Prostate gland (tissue), 2 donors: ENCODE data around the gene TUBB. TPM values are rescaled to one million over a fixed set of nuclear protein-coding genes. Genes with fewer than 3 reads are reported as not detected.
A peak's percentile ranks its signal among the peaks of the same experiment; 100 is the strongest.

ENCODE experiments used
- DNase-seq: peaks from one replicate; pipeline ENCODE4 v3.0.0-alpha.2; 2019; ENCODE audit warnings: low spot score
- H3K27ac ChIP-seq, 2 donors: fragments of 200-600 bp; sonication (generic); 2 replicates each; pipeline ENCODE4 v1.5.1; 2017 to 2019
- H3K27me3 ChIP-seq: fragments of 200-600 bp; sonication (generic); replicated peaks from 2 replicates; pipeline ENCODE4 v1.5.1; 2019; ENCODE audit not compliant: insufficient read depth
- H3K36me3 ChIP-seq, 2 donors: fragments of 200-600 bp; sonication (generic); 1 replicate in 1 of 2; 2 replicates in 1 of 2; pipeline versions ENCODE4 v1.5.1 to v1.8.1; 2017 to 2019
- H3K4me1 ChIP-seq: fragments of 200-600 bp; sonication (generic); replicated peaks from 2 replicates; pipeline ENCODE4 v1.5.1; 2019
- H3K4me3 ChIP-seq, 2 donors: fragments of 200-600 bp; sonication (generic); 2 replicates each; pipeline ENCODE4 v1.5.1; 2017 to 2019
- H3K9me3 ChIP-seq: fragments of 200-600 bp; sonication (generic); 2 replicates; pipeline ENCODE4 v1.5.1; 2017
- CTCF ChIP-seq, 4 experiments: fragments of 200-600 bp in 2 of 4; fragments of 450-650 bp in 2 of 4; sonication (generic) in 2 of 4; IDR thresholded peaks; 1 replicate in 3 of 4; 2 replicates in 1 of 4; pipeline ENCODE4 v1.5.1; 2016 to 2019; ENCODE audit warnings: antibody characterized with exemption in 4 of 4, mild to moderate bottlenecking in 2 of 4, moderate library complexity in 2 of 4
- POLR2A ChIP-seq: fragments of 450-650 bp; IDR thresholded peaks from one replicate; pipeline ENCODE4 v1.6.1; 2016; ENCODE audit warnings: antibody characterized with exemption, mild to moderate bottlenecking
- POLR2AphosphoS5 ChIP-seq: sonication (generic); formaldehyde crosslinking; IDR thresholded peaks from one replicate; pipeline ENCODE4 v1.6.1; 2017; ENCODE audit warnings: antibody characterized with exemption
- WGBS: methylation state at CpG from one replicate; pipeline ENCODE4 v1.1.5; 2018; 5-methylcytosine and 5-hydroxymethylcytosine counted together
- intact Hi-C: fragments of 100-400 bp; cut with DNase I; formaldehyde crosslinking; loops from one replicate; pipeline ENCODE4 v1.14.2; 2022
- total RNA-seq, 2 donors: library from RNA; depleted of rRNA; stranded (reverse); fragments of >200 nt; gene quantifications; one replicate each; pipeline ENCODE4 v1.1.0, GENCODE V29; 2016

TUBB gene
- total RNA-seq, 2 donors from 2014 or later = 196 to 270 TPM

GRCh38 chr6:30743099-30744053 lies 23.2 kb downstream of the TUBB start:
- H3K36me3 ChIP-seq = no peaks in the 10 kb centered on the region
- intact Hi-C loops = loop anchor here (5.0 kb wide), 4 partner anchors 39 to 334 kb away; no protein-coding TSS in a partner anchor
- peak overlapping the region; percentile 95 for H3K27ac ChIP-seq
- WGBS = 4% methylated on average over 55 of the region's 55 CpGs
- H3K4me1 ChIP-seq = no peaks in the 10 kb centered on the region
- H3K4me3 ChIP-seq = peak overlapping the region; percentile 76 to 79
- no peaks in the 10 kb centered on the region for H3K9me3 ChIP-seq
- no peak for DNase-seq
- TF ChIP-seq CTCF (IDR thresholded peaks at IDR 0.05) (no peak), POLR2AphosphoS5 (no peak), POLR2A (no peak)
- H3K27me3 ChIP-seq = no peaks in the 10 kb centered on the region

GRCh38 chr6:30744054-30744805 lies 24.1 kb downstream of the TUBB start, which contains the start of gene IER3:
Gene IER3, minus strand, starts transcription at chr6:30744547. Its CDS starts 29 bp downstream, at chr6:30744518.
- intact Hi-C loops = loop anchor here (5.0 kb wide), 4 partner anchors 38 to 333 kb away; no protein-coding TSS in a partner anchor
- peak; percentile 92 for DNase-seq
- no peaks in the 10 kb centered on the region for H3K4me1 ChIP-seq
- H3K4me3 ChIP-seq = peak within 1 kb of the TSS; percentile 76 to 79
- H3K27me3 ChIP-seq = no peaks in the 10 kb centered on the region
- WGBS = 2% methylated on average over 54 of the region's 54 CpGs
- H3K9me3 ChIP-seq = no peaks in the 10 kb centered on the region
- peak; percentile 33 to 72 (median 52) for TF ChIP-seq CTCF (IDR thresholded peaks at IDR 0.05)
- TF ChIP-seq POLR2A = peak; percentile 92
- peak; percentile 88 for TF ChIP-seq POLR2AphosphoS5
- H3K36me3 ChIP-seq = no peaks in the 10 kb centered on the region
- peak within 1 kb of the TSS; percentile 95 for H3K27ac ChIP-seq

GRCh38 chr6:30747300-30747687 lies 27.1 kb downstream of the TUBB start:
- intact Hi-C loops = no loop called here
- H3K27ac ChIP-seq = no peak overlapping the region

More at GRCh38 chr6:30747300-30747687, 27.1 kb downstream of the TUBB start:
- DNase-seq = no peak
- WGBS = 88% methylated on average over 1 of the region's 1 CpG
- H3K36me3 ChIP-seq = no peaks in the 10 kb centered on the region
- no peak overlapping the region for H3K4me3 ChIP-seq
- no peak for TF ChIP-seq CTCF (IDR thresholded peaks at IDR 0.05)
- TF ChIP-seq POLR2A = no peak
- TF ChIP-seq POLR2AphosphoS5 = no peak
- H3K27me3 ChIP-seq = no peaks in the 10 kb centered on the region
- H3K9me3 ChIP-seq = no peaks in the 10 kb centered on the region
- H3K4me1 ChIP-seq = no peaks in the 10 kb centered on the region
